Hematopoietic multipotent progenitor cell treated with erythropoietin and hydrocortisone succinate and interleukin-3 and kit ligand, for 8 days (in vitro differentiated cells): ENCODE measurements around the gene HLCS.
A peak's percentile ranks its signal among the peaks of the same experiment; 100 is the strongest.

Experiments used
- DNase-seq: peaks from one replicate; pipeline ENCODE4 v3.0.0-alpha.2; 2015

HLCS gene

DNA sequence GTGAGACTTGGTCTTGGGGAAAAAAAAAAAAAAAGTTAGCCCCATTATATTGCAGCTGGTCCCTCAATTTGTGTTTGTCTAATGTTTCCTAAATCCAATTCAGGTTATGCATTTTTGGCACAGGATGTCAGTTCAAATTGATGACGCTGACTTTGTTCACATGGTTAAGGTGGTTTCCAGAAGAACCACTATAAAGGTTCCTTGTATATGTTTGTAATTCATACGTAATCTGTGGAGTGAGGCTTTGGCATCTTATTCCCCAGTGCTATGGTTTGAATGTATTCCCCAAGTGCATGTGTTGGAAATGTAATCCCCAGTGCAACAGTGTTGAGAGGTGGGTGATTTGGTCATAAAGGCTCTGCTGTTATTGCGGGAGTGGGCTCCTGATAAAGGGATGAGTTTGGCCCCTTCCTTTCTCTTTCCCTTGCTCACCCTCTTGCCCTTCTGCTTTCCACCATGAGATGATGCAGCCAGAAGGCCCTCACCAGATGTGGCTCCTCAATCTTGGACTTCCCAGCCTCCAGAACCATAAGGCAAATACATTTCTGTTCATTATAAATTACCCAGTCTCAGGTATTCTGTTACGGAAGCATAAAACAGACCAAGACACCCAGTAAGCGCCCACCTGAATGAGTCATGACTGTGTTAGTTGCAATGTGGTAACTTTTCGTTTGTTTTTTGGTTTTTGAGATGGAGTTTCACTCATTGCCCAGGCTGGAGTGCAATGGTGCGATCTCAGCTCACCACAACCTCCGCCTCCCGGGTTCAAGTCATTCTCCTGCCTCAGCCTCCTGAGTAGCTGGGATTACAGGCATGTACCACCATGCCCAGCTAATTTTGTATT is 19.5 kb upstream of the HLCS start:
- no peak for DNase-seq

DNA sequence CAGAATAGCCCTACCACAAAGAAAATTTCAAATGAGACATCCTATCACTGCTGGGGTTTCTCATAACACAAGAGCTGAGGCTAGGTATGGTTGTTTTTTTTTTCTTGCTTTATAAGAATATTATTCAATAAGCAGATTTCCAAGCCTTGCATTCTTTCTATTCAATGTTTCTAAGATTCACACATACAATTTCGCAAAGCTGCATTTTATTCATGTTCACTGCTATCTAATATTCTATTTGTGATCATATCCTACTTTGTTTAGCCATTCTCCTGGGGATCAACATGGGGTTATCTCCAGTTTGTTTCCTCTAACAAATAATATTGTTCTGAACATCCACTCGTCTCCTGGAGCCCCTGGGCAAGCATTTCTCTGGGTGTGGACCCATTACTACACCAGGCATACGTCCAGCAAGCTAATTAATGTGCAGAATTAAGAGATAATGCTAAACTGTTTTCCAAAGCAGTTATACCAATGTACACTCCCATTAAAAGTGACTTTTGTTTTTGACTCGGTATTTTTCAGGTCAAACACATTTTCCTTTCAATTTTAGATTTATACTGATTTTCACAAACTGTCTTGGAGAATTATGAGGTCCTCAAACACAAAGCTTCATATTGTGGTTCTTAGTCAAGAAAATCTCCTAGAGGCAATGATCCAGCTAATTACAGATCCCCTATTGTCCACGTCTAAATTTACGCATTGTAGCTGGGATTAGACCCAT is 15.7 kb upstream of the HLCS start:
- DNase-seq, result no peak

DNA sequence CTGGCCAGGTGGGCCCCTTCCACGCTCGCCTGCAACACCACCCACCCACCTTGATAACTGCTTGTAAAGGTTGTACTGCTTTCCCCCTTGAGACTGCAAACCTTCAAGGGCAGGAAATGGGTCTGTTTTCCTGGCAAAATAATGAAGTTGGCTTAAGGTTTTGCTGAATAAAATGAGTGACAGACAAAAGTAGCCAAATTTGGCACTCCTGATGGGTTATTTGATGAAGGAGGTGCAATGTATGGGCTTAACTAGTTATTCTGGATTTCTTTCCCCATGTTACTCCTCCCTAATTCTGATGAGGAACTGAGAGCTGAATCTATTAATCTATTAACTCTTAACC is 14.6 kb upstream of the HLCS start:
- DNase-seq, result no peak

DNA sequence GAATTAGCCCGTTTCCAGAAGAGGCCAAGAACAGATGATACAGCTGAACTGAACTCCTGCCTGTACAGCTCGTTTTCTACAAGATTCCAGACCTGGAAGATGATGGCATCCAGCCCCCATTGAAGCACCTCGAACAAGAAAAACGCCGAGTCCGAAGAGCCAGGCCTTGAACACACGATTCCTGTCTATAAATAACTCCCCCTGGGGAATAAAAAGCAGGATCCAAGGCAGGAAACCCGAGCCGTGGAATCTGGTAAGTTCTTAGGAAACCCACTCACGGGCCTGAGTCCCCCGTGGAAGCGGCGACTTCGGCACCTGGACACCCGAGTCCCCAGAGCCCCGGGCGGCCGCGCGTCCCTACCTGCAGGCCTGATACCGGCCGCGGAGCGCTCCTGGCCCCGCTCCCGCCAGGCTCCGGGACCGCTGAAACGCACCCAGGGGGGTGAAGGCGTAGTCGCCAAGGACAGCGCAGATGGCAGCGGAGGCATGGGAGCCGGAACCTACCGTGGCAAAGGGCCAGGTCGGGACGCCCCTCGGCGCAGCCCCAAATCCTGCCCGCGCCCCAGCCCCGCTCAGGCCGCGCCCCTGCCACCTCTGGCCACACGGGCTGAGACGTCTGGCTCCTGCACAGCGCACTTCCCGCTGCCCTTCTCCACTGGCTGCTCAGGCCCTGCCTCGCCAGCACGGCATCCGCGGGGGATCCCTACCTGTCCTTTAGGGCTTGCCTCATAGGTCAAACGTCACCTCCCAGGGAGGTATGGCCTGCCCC is 14.0 kb upstream of the HLCS start:
- DNase-seq, result no peak

DNA sequence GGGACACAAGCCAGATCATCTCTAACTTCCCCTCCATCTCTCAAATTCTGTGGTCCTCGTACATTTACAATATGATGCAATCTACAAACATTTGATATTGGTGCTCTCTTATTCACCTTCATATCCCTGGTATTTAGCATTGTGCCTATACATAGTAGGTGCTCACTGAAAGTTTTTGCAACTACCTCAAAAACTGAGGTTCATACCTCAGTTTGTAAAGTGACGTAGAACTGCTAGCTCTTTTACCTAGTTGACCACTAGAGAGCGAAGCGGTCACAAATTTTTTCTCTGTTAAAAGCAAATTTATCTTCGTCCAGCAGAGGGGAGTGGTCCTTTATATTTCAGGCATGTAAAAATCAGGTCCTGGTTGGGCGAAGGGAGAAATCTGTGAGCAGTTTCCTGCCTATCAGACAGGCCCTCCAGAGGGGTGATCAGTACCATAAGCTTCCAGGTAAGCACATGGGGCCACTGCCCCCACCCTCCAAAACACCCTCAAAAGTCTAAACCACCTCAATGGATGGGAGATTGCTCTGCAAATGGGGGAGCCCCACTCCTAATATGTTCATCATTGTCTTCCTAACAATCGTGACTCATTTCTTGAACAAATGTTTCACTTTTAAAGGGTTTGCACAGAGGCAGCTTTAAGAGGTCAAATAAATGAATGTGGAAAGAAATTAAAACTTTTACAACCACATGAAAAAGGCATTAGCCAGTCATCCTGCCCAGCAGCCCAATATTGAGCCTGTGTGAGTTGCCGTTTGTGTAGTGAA is 10.6 kb upstream of the HLCS start:
- DNase-seq, result peak; percentile 82

DNA sequence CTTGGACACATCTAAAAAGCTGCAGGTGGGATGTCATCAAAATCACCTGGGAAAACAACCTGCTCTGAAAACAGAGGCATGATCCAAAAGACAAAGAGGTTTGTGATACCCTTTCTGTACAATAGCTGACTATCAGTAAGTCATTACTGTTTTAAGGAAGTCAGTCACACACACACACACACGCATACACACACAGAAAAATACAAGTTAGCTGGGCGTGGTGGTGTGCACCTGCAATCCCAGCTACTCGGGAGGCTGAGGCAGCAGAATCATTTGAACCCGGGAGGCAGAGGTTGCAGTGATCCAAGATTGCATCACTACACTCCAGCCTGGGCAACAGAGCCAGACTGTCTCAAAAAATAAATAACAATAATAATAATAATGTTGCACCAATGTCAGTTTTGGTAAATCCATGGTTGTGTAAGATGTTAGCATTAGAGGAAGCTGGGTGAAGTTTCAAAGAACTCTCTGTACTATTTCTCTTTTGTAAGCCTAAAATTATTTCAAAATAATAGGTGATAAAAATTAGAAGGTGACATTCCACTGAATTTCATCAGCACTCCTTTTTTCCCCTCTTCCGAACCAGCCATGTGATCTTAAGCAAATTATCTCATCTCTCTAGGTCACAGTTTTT is 9.9 kb upstream of the HLCS start:
- DNase-seq, result no peak

DNA sequence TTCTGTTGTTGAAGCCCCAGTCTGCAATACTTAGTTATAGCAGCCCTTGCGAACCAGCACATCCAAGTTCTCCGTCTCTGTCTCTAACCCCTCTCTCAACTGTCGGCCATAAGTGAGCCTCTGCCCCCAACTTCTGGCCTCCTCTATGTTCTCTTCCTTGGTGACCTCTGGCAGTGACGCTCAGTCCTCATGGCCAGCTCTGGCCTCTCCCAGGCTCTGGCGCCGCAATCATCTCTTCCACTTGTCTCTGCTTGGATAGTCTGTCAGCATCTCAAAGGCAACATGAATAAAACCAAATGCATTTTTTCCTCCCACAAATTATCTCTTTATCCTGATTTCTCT is 8.4 kb upstream of the HLCS start:
- no peak for DNase-seq

DNA sequence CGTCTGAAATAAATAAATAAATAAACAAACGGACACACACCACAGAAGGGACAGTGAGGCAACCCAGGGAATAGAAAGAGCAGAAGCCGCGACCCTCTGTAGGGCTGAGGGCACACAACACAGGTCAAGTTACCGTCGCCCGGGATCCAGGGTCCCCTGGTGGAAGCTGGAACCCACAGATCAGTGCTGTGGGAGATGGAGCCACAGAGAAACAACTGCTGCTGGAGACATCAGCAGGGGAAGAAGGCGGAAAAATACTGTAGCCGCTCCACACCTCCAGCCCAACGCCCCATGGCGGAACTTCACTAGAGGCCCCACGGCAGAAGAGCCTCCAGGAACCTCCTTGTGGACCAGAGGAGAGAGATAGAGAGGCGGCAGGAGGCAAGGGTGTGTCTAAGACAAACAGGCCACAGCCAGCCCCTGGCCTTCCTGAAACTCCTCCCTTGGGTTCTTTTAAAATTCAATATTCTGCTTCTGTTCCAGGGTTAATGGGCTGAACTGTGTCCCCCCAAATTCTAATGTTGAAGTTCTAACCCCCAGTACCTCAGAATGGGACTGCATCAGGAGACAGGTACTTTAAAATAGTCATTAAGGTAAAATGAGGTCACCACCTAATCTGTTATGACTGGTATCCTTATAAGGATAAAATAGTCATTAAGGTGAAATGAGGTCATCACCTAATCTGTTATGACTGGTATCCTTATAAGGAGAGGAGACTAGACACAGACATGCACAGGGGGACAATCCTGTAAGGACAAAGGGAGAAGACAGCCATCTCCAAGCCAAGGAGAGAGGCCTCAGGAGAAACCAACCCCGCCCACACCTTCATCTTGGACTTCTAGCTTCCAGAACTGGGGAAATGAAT is 7.7 kb upstream of the HLCS start:
- DNase-seq, result no peak

DNA sequence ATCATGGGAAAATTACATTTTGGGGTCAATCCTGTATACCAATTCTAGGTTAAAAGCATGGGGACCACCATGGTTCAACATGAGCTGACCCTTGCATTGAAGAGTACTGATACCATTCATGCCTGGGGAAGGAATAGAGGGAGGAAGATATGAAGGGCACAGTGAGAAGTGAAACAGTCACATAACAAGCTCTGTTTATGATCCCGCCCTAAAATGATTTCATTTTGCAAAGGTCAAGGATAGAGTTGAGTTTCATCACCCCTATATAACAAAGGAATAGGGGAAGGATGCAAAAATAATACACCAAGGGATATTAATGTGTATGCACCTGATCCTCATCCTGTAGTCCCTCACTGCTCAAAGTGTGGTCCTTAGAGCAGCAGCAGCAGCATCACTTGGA is 2.5 kb upstream of the HLCS start:
- no peak for DNase-seq

DNA sequence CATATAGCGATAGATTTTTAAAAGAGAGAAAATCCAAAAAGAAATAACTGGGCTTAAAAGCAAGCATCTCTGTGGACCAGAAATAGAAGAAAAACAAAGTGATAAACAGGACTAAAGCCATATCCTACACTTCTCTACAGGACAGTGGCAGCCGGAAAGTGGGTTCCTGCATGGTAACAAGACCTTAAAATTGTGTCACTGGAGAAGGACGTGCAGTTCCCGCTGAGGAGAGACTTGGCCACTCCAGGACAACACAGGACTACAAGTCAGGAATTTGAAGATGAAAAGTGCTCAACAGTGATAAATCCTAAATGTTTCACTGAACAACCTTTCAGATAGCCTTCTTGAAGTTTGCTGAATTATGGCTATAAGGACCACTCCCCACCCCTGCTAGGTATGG is 1.9 kb upstream of the HLCS start:
- DNase-seq, result no peak

DNA sequence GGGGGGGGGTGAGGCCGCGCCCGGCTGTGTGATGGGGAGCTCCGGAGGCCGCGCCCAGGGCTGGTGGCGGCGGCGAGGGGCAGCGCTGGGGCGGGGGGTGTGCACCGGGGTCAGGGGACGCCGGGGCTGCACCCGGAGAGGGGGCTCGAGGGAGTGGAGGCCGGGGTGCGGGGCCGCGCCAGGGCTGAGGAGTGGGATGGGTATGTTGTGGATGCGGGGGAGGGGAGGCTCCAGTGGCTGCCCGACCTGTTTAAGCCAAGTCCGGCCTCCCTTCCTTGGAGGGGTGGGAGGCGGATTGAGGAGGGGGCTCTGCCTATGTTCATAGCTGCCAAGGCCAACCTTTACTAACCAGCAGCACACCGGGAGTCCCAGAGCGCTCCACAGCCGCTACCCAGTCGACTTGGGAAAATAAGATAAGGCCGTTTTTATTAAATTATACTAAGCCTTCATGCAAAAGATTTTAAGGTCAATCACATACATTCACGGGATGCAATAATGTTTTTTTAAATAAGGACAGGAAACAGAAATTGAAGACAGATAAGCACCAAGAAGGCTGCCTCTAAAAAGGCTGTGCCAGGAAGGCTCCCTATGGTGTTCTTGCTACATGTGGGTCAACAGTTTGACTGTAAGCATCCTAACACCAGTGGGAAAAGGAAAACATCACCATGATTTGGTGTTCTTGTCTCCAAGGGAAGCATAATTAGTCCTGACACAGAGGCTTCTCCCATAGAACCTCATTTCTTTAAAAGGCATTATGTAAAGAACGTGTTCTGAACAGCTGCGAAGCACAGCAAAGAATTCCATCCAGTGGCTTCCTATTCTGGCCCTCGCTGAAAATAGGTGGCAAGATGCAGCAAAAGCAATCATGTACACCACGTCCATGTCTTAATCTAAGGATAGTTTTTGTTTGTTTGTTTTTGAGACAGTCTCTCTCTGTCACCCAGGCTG is 626 bp upstream of the HLCS start:
- peak; percentile 44 for DNase-seq

DNA sequence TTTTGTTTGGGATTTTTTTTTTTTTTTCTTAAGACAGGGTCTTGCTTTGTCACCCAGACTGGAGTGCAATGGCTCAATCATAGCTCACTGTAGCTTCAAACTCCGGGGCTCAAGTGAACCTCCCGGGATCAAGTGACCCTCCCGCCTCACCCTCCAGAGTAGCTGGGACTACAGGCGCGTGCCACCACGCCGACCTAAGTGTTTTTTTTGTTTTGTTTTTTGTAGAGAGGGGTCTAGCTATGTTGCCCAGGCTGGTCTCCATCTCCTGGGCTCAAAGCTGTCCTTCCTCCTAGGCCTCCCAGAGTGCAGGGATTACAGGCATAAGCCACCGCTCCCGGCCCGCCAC is 776 bp downstream of the HLCS start:
- DNase-seq, result no peak

DNA sequence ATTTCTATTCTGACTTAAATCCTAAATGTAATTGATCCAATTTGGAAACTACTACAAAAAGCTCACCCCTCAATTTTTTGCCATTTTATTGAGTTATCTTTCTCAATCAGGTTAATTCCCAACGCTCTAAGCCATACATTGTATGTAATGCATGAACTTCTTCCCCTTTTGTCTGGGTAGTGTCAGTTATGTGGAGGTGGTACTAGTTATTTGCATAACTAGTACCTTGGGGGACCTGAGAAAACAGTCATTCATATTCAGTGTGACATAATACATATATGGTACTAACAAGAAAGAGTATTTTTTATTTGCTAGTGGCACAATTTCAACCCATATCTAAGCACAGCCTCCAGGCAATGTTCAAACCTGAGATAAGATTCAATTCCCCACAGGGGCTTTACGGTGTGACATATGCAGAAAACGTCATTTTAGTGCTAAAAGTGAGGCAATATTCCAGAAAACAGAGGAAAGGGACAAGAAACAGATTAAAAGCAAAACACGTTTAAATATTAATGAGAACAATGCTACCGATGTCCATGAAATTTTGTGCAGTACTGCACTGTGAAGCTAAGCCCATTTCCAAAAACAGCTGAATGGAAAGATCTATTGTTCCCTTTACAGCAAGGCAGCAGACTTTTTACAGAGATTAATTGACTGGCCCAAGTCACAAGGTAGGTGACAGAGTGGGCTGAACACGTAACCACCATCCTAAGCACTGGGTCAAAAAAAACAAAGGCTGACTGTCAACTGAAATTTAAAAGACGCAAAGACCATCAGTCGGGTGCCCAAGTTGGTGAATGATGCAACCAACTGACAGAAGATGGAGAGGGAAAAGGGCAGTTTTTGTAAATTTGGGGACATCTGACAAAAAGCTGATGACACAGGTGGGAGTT is 1.4 kb downstream of the HLCS start:
- peak; percentile 56 for DNase-seq

DNA sequence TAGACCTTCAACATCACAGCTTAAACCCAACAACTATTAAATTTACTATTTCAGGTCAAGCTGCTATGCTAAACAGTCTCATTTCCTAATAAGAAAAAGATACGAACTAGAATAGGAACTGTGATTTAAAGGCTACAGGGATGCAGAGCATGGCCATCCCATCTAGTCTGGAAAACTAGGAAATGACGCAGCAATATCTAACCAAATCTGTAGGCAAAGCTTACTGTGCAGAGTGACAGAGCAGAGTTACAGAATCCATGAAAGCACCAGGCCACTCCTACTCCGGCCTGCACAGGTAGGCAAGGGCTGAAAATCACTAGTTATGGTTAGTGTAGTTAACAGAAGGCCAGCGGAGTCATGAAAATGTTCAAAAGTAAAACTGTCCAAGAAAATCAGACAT is 2.1 kb downstream of the HLCS start:
- no peak for DNase-seq

DNA sequence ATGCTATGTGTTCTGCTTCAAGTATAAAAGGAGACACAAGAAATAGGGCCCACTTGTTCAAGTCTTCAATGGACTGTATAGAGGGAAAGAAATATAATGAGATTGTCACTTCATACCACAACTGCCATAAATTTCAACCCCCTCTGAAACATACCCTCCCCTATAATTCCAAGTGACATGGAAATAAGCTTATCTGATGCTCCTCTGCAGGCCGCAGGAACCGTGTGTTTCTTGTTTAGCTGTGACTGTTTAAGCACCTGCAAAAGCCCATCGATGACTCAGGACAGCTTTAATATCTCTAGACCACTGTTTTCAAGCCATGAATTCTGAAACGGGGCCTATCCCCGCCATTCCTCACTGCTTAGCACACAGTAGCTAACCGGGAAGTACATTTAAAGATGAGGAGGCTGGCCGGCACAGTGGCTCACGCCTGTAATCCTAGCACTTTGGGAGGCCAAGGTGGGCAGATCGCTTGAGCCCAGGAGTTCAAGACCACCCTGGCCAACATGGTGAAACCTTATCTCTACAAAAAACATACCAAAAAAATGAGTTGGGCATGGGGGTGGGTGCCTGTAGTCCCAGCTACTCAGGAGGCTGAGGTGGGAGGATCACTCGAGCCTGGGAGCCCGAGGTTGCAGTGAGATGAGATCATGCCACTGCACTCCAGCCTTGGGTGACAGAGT is 4.2 kb downstream of the HLCS start:
- no peak for DNase-seq

DNA sequence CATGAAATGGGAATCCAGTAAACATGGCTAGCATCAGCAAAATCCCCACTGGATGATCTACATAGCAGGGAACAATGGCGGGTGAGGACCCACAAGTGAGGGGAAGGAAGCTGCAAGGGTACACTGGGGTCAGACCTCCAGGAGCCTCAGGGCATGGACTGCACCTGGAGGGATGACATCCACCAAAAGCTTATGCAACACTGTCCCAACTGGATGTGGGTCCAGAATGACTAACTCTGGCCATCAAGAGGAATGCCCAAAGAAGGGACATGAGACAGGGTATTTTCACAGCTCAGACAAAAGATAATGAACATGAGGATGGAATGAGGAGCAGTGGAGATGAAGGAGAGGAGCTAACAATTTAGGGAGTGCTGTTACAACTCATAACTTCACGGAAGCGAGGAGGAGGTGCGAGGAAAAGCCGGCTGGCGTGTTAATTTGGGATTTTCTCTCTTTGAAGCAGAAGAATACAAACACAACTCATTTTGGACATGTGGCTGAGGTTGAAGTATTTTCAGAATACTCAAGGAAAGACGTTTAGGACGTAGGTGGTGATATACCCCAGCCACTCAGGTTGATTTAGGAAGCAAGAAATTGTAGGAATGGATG is 5.7 kb downstream of the HLCS start:
- DNase-seq, result no peak

DNA sequence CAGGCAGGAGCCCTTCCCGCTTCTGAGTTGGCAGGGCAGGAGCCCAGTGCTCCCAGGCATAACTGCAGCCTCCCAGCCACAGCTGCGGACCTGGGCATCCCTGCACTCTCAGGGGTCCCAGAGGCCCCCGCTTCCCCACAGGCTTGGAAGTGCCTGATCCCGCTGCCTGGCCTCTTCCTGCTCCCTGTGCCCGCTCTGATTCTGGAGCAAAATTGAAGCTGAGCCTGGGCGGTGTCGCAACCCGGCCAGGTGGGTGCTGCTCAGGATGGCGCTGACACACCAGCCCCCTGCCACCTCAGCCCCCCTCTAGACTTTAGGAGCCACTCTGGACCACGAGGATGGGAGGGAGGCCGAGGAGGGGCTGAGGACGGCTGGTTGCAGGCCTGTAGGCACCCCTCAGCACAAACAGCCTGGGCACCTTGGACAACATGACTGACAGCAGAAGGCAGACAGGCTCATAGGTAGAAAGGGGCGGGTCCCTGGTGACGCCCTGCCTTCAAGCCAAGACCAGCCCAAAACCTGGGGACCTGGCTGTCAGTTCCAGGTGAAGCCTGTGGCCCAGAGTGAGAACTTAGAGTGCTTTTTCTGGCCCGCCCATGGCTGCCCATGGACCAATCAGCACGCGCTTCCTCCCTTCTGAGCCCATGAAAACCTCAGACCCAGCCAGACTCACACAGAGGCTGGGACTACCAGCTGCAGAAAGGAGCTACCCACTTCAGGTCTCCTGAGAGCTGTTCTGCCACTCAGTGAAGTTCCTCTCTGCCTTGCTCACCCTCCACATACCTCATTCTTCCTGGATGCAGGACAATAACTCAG is 7.2 kb downstream of the HLCS start:
- DNase-seq, result no peak

DNA sequence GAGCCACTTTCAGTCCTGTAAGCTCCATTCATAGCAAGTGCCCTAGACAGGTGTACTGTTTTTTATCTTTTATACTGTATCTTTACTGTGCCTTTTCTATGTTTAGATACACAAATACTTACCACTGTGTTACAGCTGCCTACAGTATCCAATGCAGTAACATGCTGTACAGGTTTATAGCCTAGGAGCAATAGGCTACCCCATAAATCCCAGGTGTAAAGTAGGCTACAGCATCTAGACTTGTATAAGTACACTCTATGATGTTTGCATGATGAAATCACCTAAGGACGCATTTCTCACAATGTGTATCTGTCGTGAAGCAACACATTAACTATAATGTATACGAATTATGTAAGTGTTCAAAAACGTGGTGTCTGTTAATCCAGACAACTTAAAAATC is 10.7 kb downstream of the HLCS start:
- no peak for DNase-seq
